GM10266 (cell line): Measurements from ENCODE around the gene SLAIN2.

ENCODE experiments used
- DNase-seq: peaks from one replicate; pipeline ENCODE4 v3.0.0; 2012; ENCODE audit errors: extremely low spot score
- TF ChIP-seq, protein P1 (sequence below): IDR thresholded peaks from 2 replicates; pipeline ENCODE4 v1.5.1; 2012; ENCODE audit warnings: mild to moderate bottlenecking, low read depth; ENCODE audit not compliant: control insufficient read depth, insufficient read depth; ENCODE audit errors: missing control alignments

SLAIN2 gene

DNA sequence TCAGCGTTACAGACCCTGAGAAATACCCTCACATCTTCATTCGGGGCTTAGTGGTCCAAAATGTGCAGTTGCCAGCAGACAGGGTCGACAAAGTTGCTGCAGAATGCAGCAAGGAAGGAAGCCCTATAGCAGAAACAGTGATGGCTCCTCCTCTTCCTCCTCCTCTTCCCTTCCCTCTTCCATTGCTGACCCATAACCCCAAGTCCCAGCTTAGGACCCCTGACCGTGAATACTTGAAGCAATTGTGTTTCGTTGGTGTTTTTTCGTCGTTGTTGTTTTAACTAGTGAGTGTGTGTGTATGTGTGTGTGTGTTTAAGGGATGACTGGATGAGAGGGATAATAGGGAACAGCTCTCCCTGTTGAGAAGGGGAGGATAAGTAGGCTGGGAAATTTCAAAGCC, 69.5 kb downstream of the SLAIN2 start:
- DNase-seq: no peak
- TF ChIP-seq, protein P1, sequence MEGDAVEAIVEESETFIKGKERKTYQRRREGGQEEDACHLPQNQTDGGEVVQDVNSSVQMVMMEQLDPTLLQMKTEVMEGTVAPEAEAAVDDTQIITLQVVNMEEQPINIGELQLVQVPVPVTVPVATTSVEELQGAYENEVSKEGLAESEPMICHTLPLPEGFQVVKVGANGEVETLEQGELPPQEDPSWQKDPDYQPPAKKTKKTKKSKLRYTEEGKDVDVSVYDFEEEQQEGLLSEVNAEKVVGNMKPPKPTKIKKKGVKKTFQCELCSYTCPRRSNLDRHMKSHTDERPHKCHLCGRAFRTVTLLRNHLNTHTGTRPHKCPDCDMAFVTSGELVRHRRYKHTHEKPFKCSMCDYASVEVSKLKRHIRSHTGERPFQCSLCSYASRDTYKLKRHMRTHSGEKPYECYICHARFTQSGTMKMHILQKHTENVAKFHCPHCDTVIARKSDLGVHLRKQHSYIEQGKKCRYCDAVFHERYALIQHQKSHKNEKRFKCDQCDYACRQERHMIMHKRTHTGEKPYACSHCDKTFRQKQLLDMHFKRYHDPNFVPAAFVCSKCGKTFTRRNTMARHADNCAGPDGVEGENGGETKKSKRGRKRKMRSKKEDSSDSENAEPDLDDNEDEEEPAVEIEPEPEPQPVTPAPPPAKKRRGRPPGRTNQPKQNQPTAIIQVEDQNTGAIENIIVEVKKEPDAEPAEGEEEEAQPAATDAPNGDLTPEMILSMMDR: no peak

DNA sequence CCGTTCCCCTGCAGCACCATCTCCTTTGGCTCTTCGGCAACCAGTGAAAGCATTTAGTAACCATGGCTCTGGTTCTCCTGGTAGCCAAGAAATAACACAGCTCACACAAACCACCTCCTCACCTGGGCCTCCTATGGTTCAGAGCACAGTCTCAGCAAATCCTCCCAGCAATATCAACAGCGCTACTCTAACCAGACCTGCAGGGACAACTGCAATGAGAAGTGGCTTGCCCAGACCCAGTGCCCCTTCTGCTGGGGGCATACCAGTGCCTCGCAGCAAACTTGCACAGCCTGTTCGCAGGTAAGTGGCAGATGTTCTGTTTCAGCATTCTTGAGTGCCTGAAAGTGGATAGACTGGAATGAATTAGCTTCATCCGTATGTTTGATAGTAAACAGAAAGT, 78.8 kb downstream of the SLAIN2 start:
- TF ChIP-seq, protein P1: no peak
- DNase-seq: no peak

DNA sequence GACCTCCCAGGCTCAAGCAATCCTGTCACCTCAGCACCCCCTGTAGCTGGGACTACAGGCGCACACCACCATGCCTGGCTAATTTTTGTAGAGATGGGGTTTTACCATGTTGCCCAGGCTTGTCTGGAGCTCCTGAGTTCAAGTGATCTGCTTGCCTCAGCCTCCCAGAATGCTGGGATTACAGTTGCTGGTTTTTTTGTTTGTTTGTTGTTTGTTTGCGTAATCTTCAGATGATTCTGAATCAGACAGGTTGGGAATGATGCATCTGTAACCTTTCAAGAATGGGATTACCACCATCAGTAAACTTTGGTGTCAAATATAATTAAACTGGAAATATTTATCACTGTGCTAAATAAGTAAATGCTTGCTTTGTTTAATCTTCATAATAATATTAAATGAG, 79.8 kb downstream of the SLAIN2 start:
- TF ChIP-seq, protein P1: no peak
- no peak for DNase-seq

DNA sequence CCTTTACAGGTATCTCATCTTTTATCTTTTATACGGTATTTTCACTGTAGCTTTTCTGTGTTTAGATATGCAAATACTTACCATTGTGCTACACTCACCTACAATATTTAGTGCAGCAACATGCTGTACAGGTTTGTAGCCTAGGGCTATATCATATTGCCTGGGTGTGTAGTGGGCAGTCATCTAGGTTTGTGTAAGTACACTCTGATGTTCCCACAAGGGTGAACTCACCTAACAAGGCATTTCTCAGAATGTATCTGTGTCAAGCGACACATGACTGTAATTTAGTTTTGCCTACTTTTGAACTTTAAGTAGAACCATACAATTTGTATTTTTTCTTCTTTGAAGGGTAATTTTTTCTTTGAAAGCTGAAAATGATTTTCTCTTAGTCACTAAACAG, 87.6 kb downstream of the SLAIN2 start:
- DNase-seq: no peak
- TF ChIP-seq, protein P1: no peak

DNA sequence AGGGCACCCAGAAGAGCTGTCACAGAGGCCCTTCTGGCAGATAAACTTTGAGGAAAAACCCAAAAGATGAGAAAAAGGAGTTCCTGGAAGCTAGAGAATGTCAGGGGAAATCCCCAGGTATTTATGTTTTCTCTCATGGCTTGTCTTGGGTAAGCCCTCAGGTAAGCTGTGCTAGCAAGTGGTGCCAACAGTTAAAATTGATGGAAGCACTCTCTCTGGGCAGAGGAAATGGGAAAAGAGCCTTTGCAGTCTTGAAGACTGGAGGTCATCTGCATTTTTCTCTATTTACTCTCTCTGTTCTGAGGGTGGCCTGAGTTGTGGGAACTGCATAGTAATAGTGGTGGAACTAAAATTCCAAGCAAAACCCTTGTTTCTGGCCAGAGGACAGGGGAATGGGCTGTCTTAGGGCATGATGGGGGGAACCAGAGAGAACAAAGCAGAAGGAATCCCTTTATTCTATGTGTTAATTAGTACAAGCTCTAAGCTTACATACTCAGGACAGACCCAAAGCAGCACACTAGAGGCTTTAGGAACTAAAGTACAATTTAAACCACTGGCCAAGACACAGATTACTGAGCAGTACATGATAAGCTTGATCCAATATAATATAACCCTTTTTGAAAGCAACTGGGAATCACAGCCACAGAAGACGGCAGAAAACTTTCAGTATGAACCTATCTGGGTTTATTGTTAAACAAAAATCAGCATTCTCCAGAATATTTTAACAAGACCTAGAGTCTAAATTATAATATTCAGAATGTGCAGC, 88.6 kb downstream of the SLAIN2 start:
- TF ChIP-seq, protein P1: no peak

DNA sequence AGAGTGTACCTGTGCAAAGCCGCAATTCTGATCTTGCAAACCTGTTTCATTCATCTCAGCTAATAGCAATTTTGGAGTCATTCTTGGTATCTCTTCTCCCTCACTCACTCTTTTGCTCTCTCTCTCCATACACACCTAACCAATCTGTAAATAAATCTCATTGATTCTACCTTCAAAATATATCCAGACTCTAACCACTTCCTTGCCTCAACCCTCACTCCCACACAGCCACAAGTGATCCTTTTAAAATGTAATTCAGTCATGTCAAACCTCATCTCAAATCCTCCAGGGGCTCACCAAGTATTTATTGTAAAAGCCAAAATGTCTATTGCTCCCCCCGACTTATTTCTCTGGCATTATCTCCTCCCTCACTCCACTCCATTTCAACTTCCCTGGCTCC, 90.1 kb downstream of the SLAIN2 start:
- TF ChIP-seq, protein P1: no peak
- no peak for DNase-seq

More for the DNA sequence above, 88.6 kb downstream of the SLAIN2 start:
- DNase-seq: no peak

DNA sequence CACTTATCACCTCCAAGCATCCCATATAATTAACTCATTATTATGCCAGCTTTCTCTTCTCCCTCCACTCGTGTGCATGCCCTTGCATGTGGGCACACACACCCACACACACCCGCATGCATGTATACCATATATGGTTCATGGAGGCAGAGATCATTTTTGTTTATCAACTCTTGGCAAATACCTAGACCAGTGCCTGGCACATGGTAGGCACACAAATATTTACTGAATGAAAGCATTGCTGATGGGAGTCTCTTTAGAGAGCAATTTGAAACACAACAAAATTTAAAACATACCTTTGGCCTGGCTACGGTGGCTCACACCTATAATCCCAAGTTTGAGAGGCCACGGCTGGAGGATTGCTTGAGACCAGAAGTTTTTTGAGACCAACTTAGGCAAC, 90.7 kb downstream of the SLAIN2 start:
- TF ChIP-seq, protein P1: no peak
- DNase-seq: no peak
